ENCODE measurements around the gene ZBTB18. TPM values are rescaled to one million over a fixed set of nuclear protein-coding genes. Genes with fewer than 3 reads are reported as not detected.

The ZBTB18 gene
- polyA plus RNA-seq, 4 donors = 10.5 to 28.9 (median 24.8) TPM

GRCh38 chr1:244085891-244086290 is 34.8 kb downstream of the ZBTB18 start:
- no peak for DNase-seq (ENCODE audit: low read depth in 4 of 4, low spot score in 3 of 4)

- DNase-seq (ENCODE audit: low read depth in 4 of 4, low spot score in 3 of 4) = no peak
Measured at GRCh38 chr1:244087021-244087560, 36.0 kb downstream of the ZBTB18 start.

- DNase-seq (ENCODE audit: low read depth in 4 of 4, low spot score in 3 of 4) = no peak
Measured at GRCh38 chr1:244087611-244088010, 36.5 kb downstream of the ZBTB18 start.

GRCh38 chr1:244088161-244088560 is 37.1 kb downstream of the ZBTB18 start:
- no peak for DNase-seq (ENCODE audit: low read depth in 4 of 4, low spot score in 3 of 4)

GRCh38 chr1:244089561-244089960 is 38.5 kb downstream of the ZBTB18 start:
- no peak for DNase-seq (ENCODE audit: low read depth in 4 of 4, low spot score in 3 of 4)

- DNase-seq (ENCODE audit: low read depth in 4 of 4, low spot score in 3 of 4) = no peak
Measured at GRCh38 chr1:244090645-244091044, 39.6 kb downstream of the ZBTB18 start.

- DNase-seq (ENCODE audit: low read depth in 4 of 4, low spot score in 3 of 4) = no peak
Measured at GRCh38 chr1:244092293-244092963, 41.3 kb downstream of the ZBTB18 start.

- no peak for DNase-seq (ENCODE audit: low read depth in 4 of 4, low spot score in 3 of 4)
Measured at GRCh38 chr1:244092964-244093638, 42.0 kb downstream of the ZBTB18 start.

- DNase-seq (ENCODE audit: low read depth in 4 of 4, low spot score in 3 of 4) = no peak
Measured at GRCh38 chr1:244094880-244095528, 43.9 kb downstream of the ZBTB18 start.

- DNase-seq (ENCODE audit: low read depth in 4 of 4, low spot score in 3 of 4) = no peak
Measured at GRCh38 chr1:244095529-244095911, 44.4 kb downstream of the ZBTB18 start.

GRCh38 chr1:244096066-244096610 is 45.1 kb downstream of the ZBTB18 start:
- DNase-seq (ENCODE audit: low read depth in 4 of 4, low spot score in 3 of 4) = no peak

- no peak for DNase-seq (ENCODE audit: low read depth in 4 of 4, low spot score in 3 of 4)
Measured at GRCh38 chr1:244096691-244097090, 45.6 kb downstream of the ZBTB18 start.

GRCh38 chr1:244097523-244098405 is 46.7 kb downstream of the ZBTB18 start:
- no peak for DNase-seq (ENCODE audit: low read depth in 4 of 4, low spot score in 3 of 4)

GRCh38 chr1:244099258-244099930 is 48.3 kb downstream of the ZBTB18 start:
- DNase-seq (ENCODE audit: low read depth in 4 of 4, low spot score in 3 of 4) = no peak

GRCh38 chr1:244100276-244100675 is 49.2 kb downstream of the ZBTB18 start:
- DNase-seq (ENCODE audit: low read depth in 4 of 4, low spot score in 3 of 4) = no peak

GRCh38 chr1:244100704-244101453 is 49.8 kb downstream of the ZBTB18 start:
- DNase-seq (ENCODE audit: low read depth in 4 of 4, low spot score in 3 of 4) = no peak

- no peak for DNase-seq (ENCODE audit: low read depth in 4 of 4, low spot score in 3 of 4)
Measured at GRCh38 chr1:244102046-244102445, 51.0 kb downstream of the ZBTB18 start.

GRCh38 chr1:244102468-244102867 is 51.4 kb downstream of the ZBTB18 start:
- DNase-seq (ENCODE audit: low read depth in 4 of 4, low spot score in 3 of 4) = no peak
